HG03575 (cell line): ENCODE results near the gene HHAT.

Experiments
- ATAC-seq: cut with Tn5 transposase; IDR thresholded peaks from one replicate; pipeline ENCODE4 v1.9.1; 2021; ENCODE audit not compliant: unreplicated experiment, insufficient number of reproducible peaks, low FRiP score; ENCODE audit errors: extremely low read depth

HHAT gene

GRCh38 chr1:210311726-210312493 is 16.8 kb upstream of the HHAT start:
- no peak for ATAC-seq

- no peak for ATAC-seq
Measured at GRCh38 chr1:210313046-210313595, 15.6 kb upstream of the HHAT start.

- no peak for ATAC-seq
Measured at GRCh38 chr1:210313921-210314320, 14.8 kb upstream of the HHAT start.

GRCh38 chr1:210315529-210315928 is 13.2 kb upstream of the HHAT start:
- no peak for ATAC-seq

- ATAC-seq, result no peak
Measured at GRCh38 chr1:210321131-210321530, 7.6 kb upstream of the HHAT start.

- ATAC-seq, result no peak
Measured at GRCh38 chr1:210321552-210321951, 7.2 kb upstream of the HHAT start.

- ATAC-seq, result no peak
Measured at GRCh38 chr1:210323957-210324356, 4.7 kb upstream of the HHAT start.

- ATAC-seq, result no peak
Measured at GRCh38 chr1:210325026-210325670, 3.6 kb upstream of the HHAT start.

- ATAC-seq, result no peak
Measured at GRCh38 chr1:210328032-210328745, 513 bp upstream of the HHAT start.

GRCh38 chr1:210330279-210330866 is 1.7 kb downstream of the HHAT start:
- ATAC-seq, result no peak

- no peak for ATAC-seq
Measured at GRCh38 chr1:210332233-210332632, 3.5 kb downstream of the HHAT start.

GRCh38 chr1:210332719-210333398 is 4.2 kb downstream of the HHAT start:
- peak; percentile 91 for ATAC-seq

GRCh38 chr1:210335001-210335400 is 6.3 kb downstream of the HHAT start:
- ATAC-seq, result no peak

- ATAC-seq, result no peak
Measured at GRCh38 chr1:210336362-210336761, 7.7 kb downstream of the HHAT start.

- no peak for ATAC-seq
Measured at GRCh38 chr1:210339500-210339899, 10.8 kb downstream of the HHAT start.

GRCh38 chr1:210340311-210340710 is 11.6 kb downstream of the HHAT start:
- no peak for ATAC-seq

GRCh38 chr1:210340841-210341240 is 12.1 kb downstream of the HHAT start:
- ATAC-seq, result no peak

GRCh38 chr1:210342986-210343780 is 14.5 kb downstream of the HHAT start:
- no peak for ATAC-seq
